ENCODE data around the gene KIAA1755.

DNA sequence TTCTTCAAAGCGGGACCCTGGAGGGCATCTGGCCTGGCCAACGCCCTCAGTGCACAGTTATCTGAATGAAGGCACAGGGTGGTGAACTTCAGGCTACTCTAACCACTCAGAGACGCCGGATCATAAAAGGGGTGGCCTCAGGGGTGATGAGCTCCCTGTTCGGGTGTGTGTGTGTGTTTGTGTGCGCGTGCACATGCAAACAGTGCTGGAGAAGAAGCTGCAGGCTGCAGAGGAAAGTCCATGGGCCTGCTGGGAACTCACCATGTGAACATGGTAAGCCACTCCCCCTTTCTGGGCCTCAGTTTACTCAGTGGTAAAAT, 42.0 kb downstream of the KIAA1755 start:
- TF ChIP-seq, protein P1, sequence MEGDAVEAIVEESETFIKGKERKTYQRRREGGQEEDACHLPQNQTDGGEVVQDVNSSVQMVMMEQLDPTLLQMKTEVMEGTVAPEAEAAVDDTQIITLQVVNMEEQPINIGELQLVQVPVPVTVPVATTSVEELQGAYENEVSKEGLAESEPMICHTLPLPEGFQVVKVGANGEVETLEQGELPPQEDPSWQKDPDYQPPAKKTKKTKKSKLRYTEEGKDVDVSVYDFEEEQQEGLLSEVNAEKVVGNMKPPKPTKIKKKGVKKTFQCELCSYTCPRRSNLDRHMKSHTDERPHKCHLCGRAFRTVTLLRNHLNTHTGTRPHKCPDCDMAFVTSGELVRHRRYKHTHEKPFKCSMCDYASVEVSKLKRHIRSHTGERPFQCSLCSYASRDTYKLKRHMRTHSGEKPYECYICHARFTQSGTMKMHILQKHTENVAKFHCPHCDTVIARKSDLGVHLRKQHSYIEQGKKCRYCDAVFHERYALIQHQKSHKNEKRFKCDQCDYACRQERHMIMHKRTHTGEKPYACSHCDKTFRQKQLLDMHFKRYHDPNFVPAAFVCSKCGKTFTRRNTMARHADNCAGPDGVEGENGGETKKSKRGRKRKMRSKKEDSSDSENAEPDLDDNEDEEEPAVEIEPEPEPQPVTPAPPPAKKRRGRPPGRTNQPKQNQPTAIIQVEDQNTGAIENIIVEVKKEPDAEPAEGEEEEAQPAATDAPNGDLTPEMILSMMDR (IDR thresholded peaks at IDR 0.05), result no peak
- no peak for TF ChIP-seq POLR2A (IDR thresholded peaks at IDR 0.05)

Data from heart left ventricle (tissue), 13 donors.